ENCODE data around the gene MYMK. TPM values are rescaled to one million over a fixed set of nuclear protein-coding genes. Genes with fewer than 3 reads are reported as not detected.

MYMK gene
- total RNA-seq, 1 donor from 2014 or later: not detected

Other genes with a start within 250 kb of the MYMK start
- gene ABO, start 249.8 kb downstream of the MYMK start, total RNA-seq: 1.5 TPM
- gene SURF6, start 188.8 kb downstream of the MYMK start, total RNA-seq: 13.4 TPM
- gene MED22, start 176.8 kb downstream of the MYMK start, total RNA-seq: 20.8 TPM
- gene RPL7A, start 176.7 kb downstream of the MYMK start, total RNA-seq: 977 TPM
- 62.6 TPM for gene SURF1, start 168.5 kb downstream of the MYMK start, total RNA-seq
- gene SURF2, start 168.4 kb downstream of the MYMK start, total RNA-seq: 13.2 TPM
- 68.4 TPM for gene SURF4, start 148.9 kb downstream of the MYMK start, total RNA-seq
- 0.27 TPM for gene STKLD1, start 148.6 kb downstream of the MYMK start, total RNA-seq
- 18.7 TPM for gene REXO4, start 106.9 kb downstream of the MYMK start, total RNA-seq
- gene ADAMTS13, start 102.6 kb downstream of the MYMK start, total RNA-seq: 3.6 TPM
- 13.9 TPM for gene CACFD1, start 65.0 kb downstream of the MYMK start, total RNA-seq
- gene SLC2A6, start 45.9 kb downstream of the MYMK start, total RNA-seq: 2.7 TPM
- 9.5 TPM for gene ADAMTSL2, start 9.7 kb upstream of the MYMK start, total RNA-seq
- 0.22 TPM for gene FAM163B, start 84.4 kb upstream of the MYMK start, total RNA-seq
- not detected for gene DBH, start 111.4 kb upstream of the MYMK start, total RNA-seq
- gene SARDH, start 213.4 kb upstream of the MYMK start, total RNA-seq: 0.41 TPM